Measurements from ENCODE around the gene TNRC6B.
"Not testable (repeated sequence)": the region's sequence is repeated elsewhere in the genome, so short reads cannot be mapped to it uniquely, and the experiment has no call there.

The TNRC6B gene

GRCh38 chr22:40156001-40156516 lies 21.7 kb upstream of the TNRC6B start:
- TF ChIP-seq CTCF (conservative IDR thresholded peaks at IDR 0.05): peak; percentile 50
- peak overlapping the region; percentile 76 for H3K27ac ChIP-seq

- H3K27ac ChIP-seq: peak overlapping the region; percentile 76
These were observed 21.0 kb upstream of the TNRC6B start for GRCh38 chr22:40156682-40157081.

- H3K27ac ChIP-seq: peak overlapping the region; percentile 76
- no peak for TF ChIP-seq CTCF (conservative IDR thresholded peaks at IDR 0.05)
These were observed 20.3 kb upstream of the TNRC6B start for GRCh38 chr22:40157330-40157945.

- TF ChIP-seq CTCF (conservative IDR thresholded peaks at IDR 0.05): no peak
- no peak overlapping the region for H3K27ac ChIP-seq
These were observed 16.5 kb upstream of the TNRC6B start for GRCh38 chr22:40161194-40161593.

- H3K27ac ChIP-seq: not testable (repeated sequence)
These were observed 12.2 kb upstream of the TNRC6B start for GRCh38 chr22:40165537-40165936.

- no peak for TF ChIP-seq CTCF (conservative IDR thresholded peaks at IDR 0.05)
- H3K27ac ChIP-seq: no peak overlapping the region
These were observed 2.0 kb upstream of the TNRC6B start for GRCh38 chr22:40175611-40176244.

GRCh38 chr22:40176921-40177737 lies 596 bp upstream of the TNRC6B start:
- TF ChIP-seq CTCF (conservative IDR thresholded peaks at IDR 0.05): no peak
- peak overlapping the region; percentile 92 for H3K27ac ChIP-seq

All from VCaP (cell line).